Hematopoietic multipotent progenitor cell treated with erythropoietin and hydrocortisone succinate and interleukin-3 and kit ligand, for 15 days (in vitro differentiated cells): Measurements from ENCODE around the gene ZNF469.

Experiments used
- DNase-seq: peaks from one replicate; pipeline ENCODE4 v3.0.0-alpha.2; 2015; ENCODE audit warnings: low spot score

ZNF469 gene

DNA sequence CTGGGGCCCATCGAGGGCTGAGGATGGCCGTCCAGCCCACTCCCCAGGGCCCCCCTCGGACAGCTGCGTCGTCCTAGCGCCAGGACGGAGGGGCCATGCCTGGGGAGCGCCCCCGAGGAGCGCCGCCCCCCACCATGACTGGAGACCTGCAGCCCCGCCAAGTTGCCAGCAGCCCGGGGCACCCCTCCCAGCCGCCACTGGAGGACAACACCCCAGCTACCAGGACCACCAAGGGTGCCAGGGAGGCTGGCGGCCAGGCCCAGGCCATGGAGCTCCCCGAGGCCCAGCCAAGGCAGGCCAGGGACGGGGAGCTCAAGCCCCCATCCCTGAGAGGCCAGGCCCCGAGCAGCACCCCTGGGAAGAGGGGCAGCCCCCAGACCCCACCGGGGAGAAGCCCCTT, 44.6 kb downstream of the ZNF469 start:
- DNase-seq: no peak

DNA sequence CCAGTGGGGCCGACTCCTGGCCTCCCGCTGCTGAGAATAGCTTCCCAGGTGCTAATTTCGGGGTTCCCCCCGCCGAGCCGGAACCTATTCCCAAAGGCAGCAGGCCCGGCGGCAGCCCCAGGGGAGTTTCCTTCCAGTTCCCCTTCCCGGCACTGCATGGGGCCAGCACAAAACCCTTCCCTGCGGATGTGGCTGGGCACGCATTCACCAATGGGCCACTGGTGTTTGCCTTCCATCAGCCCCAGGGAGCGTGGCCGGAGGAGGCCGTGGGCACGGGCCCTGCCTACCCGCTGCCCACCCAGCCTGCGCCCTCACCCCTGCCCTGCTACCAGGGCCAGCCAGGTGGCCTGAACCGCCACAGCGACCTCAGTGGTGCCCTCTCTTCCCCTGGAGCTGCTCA, 45.4 kb downstream of the ZNF469 start:
- DNase-seq: no peak

GRCh38 chr16:88428616-88429386, 46.0 kb downstream of the ZNF469 start:
- DNase-seq: no peak

DNA sequence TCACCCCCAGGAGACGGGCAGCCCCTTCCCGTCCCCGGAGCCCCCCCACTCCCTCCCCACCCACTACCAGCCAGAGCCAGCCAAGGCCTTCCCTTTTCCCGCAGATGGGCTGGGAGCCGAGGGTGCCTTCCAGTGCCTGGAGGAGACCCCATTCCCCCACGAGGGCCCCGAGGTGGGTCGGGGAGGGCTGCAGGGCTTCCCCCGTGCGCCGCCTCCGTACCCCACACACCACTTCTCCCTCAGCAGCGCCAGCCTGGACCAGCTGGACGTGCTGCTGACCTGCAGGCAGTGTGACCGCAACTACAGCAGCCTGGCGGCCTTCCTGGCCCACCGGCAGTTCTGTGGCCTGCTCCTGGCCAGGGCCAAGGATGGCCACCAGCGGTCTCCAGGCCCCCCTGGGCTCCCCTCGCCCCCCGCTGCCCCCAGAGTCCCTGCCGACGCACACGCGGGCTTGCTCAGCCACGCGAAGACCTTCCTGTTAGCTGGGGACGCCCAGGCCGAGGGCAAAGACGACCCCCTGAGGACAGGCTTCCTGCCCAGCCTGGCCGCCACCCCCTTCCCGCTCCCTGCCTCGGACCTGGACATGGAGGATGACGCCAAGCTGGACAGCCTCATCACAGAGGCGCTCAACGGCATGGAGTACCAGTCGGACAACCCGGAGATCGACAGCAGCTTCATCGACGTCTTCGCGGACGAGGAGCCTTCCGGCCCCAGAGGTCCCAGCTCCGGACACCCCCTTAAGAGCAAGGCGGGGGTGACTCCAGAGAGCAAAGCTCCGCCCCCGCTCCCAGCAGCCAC, 46.8 kb downstream of the ZNF469 start:
- DNase-seq: no peak

GRCh38 chr16:88430185-88430523, 47.4 kb downstream of the ZNF469 start:
- DNase-seq: no peak

- no peak for DNase-seq
Observed at GRCh38 chr16:88430524-88431446, 48.0 kb downstream of the ZNF469 start.

GRCh38 chr16:88431651-88432050, 48.9 kb downstream of the ZNF469 start:
- no peak for DNase-seq

GRCh38 chr16:88432174-88432573, 49.4 kb downstream of the ZNF469 start:
- no peak for DNase-seq
